IMR-90 (cell line): Measurements from ENCODE around the gene HSD17B7.
"Not testable (repeated sequence)": the region's sequence is repeated elsewhere in the genome, so short reads cannot be mapped to it uniquely, and the experiment has no call there.

Source experiments
- MXI1 ChIP-seq: IDR thresholded peaks from 2 replicates; pipeline ENCODE4 v1.6.1; 2012; ENCODE audit warnings: low read depth, mild to moderate bottlenecking, low read length, moderate library complexity, borderline replicate concordance
- POLR2A ChIP-seq: IDR thresholded peaks from 2 replicates; pipeline ENCODE4 v1.6.1; 2012; ENCODE audit warnings: mild to moderate bottlenecking, low read depth, low read length
- RFX5 ChIP-seq: IDR thresholded peaks from 2 replicates; pipeline ENCODE4 v1.8.0; 2012; ENCODE audit warnings: low read depth, mild to moderate bottlenecking, low read length, moderate library complexity
- TF ChIP-seq, protein P1 (sequence below): conservative IDR thresholded peaks from 2 replicates; pipeline ENCODE4 v1.5.1; 2012; ENCODE audit warnings: mild to moderate bottlenecking, low read depth, low read length, improper control_type of control experiment
- TF ChIP-seq, protein P2 (sequence below): fragments of 150-350 bp; IDR thresholded peaks from 2 replicates; pipeline ENCODE4 v1.6.1; 2017; ENCODE audit warnings: mild to moderate bottlenecking, antibody characterized with exemption, low read length, low read depth

DNA sequence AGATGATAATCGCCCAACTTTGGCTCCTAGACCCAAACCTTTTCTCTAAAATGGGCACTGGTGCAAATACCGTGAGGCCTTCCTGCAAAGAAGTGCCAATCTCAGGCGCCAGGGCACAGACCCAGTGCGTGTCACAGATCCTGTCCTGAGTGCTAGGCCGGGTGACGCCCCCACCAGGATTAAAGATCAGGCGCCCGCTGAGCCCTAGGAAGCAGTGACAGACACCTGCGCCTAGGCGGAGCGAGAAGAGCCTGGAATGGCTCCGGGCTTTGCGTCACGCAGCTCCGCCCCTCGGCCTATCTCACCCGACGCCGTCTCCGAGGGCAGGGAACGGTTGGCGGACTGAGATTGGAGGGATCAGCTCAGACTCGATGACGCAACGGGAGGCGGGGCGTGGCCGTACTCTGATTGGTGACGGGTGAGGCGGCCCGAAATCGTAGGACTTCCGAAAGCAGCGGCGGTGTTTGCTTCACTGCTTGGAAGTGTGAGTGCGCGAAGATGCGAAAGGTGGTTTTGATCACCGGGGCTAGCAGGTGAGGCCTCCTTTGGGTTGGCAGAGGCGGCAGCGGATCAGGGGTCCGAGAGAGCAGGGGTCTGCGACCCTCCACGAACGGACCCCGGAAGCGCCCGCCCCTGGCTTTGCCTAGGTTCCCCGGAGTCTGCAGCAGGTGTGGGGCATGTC lies at the start of gene HSD17B7:
- TF ChIP-seq, protein P1, sequence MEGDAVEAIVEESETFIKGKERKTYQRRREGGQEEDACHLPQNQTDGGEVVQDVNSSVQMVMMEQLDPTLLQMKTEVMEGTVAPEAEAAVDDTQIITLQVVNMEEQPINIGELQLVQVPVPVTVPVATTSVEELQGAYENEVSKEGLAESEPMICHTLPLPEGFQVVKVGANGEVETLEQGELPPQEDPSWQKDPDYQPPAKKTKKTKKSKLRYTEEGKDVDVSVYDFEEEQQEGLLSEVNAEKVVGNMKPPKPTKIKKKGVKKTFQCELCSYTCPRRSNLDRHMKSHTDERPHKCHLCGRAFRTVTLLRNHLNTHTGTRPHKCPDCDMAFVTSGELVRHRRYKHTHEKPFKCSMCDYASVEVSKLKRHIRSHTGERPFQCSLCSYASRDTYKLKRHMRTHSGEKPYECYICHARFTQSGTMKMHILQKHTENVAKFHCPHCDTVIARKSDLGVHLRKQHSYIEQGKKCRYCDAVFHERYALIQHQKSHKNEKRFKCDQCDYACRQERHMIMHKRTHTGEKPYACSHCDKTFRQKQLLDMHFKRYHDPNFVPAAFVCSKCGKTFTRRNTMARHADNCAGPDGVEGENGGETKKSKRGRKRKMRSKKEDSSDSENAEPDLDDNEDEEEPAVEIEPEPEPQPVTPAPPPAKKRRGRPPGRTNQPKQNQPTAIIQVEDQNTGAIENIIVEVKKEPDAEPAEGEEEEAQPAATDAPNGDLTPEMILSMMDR = not testable (repeated sequence)
- TF ChIP-seq MXI1, RFX5, POLR2A: not testable (repeated sequence)
- TF ChIP-seq, protein P2, sequence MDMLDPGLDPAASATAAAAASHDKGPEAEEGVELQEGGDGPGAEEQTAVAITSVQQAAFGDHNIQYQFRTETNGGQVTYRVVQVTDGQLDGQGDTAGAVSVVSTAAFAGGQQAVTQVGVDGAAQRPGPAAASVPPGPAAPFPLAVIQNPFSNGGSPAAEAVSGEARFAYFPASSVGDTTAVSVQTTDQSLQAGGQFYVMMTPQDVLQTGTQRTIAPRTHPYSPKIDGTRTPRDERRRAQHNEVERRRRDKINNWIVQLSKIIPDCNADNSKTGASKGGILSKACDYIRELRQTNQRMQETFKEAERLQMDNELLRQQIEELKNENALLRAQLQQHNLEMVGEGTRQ = not testable (repeated sequence)
